Bronchial epithelial cell (primary cell): ENCODE data around the gene TOR1B. TPM values are rescaled to one million over a fixed set of nuclear protein-coding genes. Genes with fewer than 3 reads are reported as not detected.
A peak's percentile ranks its signal among the peaks of the same experiment; 100 is the strongest.

ENCODE experiments used
- DNase-seq: peaks from one replicate; pipeline ENCODE4 v3.0.0-alpha.2; 2010; ENCODE audit warnings: low read depth
- FAIRE-seq: peaks from 2 replicates; lab custom pipeline; 2011; peaks lifted over from hg19 to GRCh38; lab: Jason Lieb, UNC
- H3K27me3 ChIP-seq: 2 replicates; pipeline ENCODE4 v1.5.1; 2011; ENCODE audit warnings: low read length; ENCODE audit not compliant: control insufficient read depth, insufficient read depth
- H3K36me3 ChIP-seq: 2 replicates; pipeline ENCODE4 v1.5.1; 2011; ENCODE audit warnings: low read length; ENCODE audit not compliant: control insufficient read depth, insufficient read depth
- H3K4me3 ChIP-seq: 2 replicates; pipeline ENCODE4 v1.5.1; 2011; ENCODE audit warnings: mild to moderate bottlenecking, low read depth, low read length, control low read depth
- total RNA-seq: library from RNA; depleted of rRNA; stranded (reverse); fragments of >200 nt; gene quantifications from 2 replicates; pipeline ENCODE4 v1.2.1, GENCODE V29; 2014
- TF ChIP-seq, protein P1 (sequence below): IDR thresholded peaks from 2 replicates; pipeline ENCODE4 v1.5.1; 2011; ENCODE audit warnings: mild to moderate bottlenecking, moderate library complexity, low read length, control low read depth, inconsistent platforms; ENCODE audit not compliant: insufficient read depth, severe bottlenecking

Gene TOR1B
- total RNA-seq, 1 donor from 2014 or later, result 27.9 TPM

DNA sequence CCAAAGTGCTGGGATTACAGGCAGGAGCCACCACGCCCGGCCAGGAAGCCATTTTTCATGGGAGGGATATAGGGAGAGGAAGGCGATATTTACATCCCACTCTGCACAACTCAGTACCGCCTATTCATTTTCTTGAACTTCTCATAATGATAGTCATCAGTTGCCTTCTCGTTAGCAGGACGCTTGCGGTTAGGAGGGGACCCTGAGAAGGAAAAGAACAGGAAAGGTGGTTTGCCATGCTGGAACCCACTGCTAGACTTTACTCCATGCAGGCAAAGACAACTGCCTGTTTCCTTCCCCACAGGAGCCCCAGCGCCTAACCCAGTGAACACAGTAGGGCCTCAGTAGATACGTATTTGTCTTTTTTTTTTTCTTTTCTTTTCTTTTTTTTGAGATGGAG lies 25.1 kb downstream of the TOR1B start:
- Histone ChIP-seq H3K4me3 (no peak overlapping the region), H3K36me3 (peaks cover 14% of the 10 kb centered on the region), H3K27me3 (no peaks in the 10 kb centered on the region)
- no peak for FAIRE-seq
- TF ChIP-seq, protein P1, sequence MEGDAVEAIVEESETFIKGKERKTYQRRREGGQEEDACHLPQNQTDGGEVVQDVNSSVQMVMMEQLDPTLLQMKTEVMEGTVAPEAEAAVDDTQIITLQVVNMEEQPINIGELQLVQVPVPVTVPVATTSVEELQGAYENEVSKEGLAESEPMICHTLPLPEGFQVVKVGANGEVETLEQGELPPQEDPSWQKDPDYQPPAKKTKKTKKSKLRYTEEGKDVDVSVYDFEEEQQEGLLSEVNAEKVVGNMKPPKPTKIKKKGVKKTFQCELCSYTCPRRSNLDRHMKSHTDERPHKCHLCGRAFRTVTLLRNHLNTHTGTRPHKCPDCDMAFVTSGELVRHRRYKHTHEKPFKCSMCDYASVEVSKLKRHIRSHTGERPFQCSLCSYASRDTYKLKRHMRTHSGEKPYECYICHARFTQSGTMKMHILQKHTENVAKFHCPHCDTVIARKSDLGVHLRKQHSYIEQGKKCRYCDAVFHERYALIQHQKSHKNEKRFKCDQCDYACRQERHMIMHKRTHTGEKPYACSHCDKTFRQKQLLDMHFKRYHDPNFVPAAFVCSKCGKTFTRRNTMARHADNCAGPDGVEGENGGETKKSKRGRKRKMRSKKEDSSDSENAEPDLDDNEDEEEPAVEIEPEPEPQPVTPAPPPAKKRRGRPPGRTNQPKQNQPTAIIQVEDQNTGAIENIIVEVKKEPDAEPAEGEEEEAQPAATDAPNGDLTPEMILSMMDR, result no peak
- DNase-seq, result no peak

DNA sequence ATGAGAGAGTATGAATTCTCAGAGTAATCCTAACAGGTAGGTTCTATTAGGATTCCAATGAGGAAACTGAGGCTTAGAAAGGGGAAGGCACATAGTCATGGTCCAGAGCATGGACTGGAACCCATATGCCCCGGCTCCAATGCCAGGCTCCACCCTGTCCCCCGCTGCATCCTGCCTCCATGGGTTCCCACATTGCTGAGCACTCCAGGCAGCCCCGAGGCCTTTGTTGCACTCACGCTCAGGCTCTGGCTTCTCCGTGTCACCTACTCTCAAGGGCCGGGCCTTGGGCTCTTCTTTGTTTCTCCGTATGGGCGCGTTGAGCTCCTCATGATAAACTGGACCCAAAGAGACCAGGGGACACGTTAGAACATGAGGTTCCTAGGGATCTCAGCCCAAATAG lies 26.0 kb downstream of the TOR1B start:
- FAIRE-seq (no peak), DNase-seq (no peak)
- H3K4me3 ChIP-seq, result no peak overlapping the region
- TF ChIP-seq, protein P1, result no peak
- H3K27me3 ChIP-seq, result no peaks in the 10 kb centered on the region
- peaks cover 20% of the 10 kb centered on the region for H3K36me3 ChIP-seq

DNA sequence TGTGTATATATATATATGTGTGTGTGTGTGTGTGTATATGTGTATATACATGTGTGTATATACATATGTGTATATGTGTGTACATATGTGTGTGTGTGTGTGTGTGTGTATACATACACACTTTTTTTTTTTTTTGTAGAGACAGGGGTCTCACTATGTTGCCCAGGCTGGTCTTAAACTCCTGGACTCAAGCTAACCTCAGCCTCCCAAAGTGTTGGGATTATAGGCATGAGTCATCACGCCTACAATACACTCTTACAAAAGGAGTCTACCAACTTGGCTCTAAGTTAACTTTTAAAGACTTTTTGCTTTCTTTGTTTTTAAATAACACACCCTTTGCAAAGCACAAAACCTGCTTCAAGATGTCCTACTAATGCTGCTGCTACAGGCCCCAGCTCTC lies 30.0 kb downstream of the TOR1B start:
- DNase-seq (no peak), FAIRE-seq (no peak)
- Histone ChIP-seq H3K36me3 (peaks cover 21% of the 10 kb centered on the region), H3K4me3 (no peak overlapping the region), H3K27me3 (no peaks in the 10 kb centered on the region)
- TF ChIP-seq, protein P1, result no peak

DNA sequence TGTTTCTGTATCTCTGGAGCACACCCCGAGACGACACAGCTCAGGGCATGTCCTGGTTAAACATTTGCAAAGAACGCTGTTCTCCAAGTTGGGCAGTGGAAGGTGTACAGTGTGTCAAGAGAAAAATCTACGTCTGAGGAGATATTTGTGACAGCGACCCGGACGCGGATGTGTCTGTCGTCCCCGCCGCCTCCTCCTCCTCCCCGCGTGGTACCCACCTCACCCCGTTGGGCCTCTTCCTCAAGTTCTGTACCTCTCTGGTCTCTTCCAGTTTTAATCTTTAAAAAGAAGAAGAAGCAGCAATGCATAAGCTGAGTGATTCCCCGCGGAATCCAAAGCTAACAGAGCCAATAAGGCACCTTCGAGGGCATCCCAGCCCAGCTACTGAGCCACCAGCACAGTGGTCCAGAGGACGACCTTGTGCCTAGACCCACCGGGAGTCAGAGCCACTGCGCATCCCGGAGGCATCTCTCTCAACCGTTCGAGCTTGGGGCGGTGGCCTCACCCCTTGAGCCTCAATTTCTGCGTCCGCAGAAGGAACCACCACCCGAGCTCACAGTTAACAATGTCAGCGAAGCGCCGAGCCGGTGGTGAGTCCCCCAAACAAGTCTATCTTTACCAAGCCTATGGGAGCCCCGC lies 31.6 kb downstream of the TOR1B start:
- peak overlapping the region; percentile 93 for H3K4me3 ChIP-seq
- TF ChIP-seq, protein P1, result no peak
- DNase-seq, result peak; percentile 17
- peaks cover 13% of the 10 kb centered on the region for H3K36me3 ChIP-seq
- FAIRE-seq, result no peak
- H3K27me3 ChIP-seq, result no peaks in the 10 kb centered on the region

DNA sequence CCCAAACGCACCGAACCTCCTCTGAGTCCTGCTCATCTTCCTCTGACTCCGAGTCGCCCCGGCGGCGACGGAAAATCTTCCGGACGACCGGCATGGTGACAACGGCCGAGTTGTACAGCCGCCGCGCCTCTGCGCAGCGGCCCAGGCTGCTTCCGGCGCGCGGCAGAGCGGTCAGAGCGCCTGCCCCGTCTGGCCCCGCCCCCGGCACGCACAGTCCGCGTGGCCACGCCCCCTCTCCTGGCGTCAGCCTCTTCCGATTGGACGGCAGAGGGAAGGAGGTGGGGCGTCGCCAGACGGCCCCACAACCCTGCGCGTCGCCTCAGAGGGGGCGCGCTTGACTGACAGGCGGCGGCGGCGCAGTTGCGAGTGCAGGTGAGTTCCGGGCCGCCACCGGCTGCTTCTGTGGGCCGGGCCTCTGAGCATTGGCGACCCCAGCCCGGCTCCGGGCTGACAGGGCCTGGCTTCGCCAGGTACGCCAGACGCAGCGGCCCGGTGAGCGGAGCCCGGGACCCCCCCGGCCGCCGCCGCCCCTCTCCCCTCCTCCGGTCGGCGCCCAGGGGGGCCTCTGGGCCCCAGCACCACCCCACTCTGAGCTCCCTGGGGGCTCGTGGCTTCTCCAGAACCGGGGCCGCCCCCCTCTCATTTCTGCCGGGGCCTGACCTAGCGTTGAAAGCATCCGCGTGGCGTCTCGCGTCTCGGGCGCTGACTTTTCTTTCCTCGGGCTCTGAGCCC lies 32.3 kb downstream of the TOR1B start, which contains the start of the genes C9orf78 and USP20:
C9orf78 (minus strand) TSS at position 148 of the 732 bp plus-strand sequence; CDS start at position 94, 54 bp downstream.
USP20 (plus strand) TSS at position 331 of the 732 bp plus-strand sequence. CDS start 17,098 bp downstream, outside the sequence.
- DNase-seq, result peak; percentile 84
- no peak for FAIRE-seq
- TF ChIP-seq, protein P1, result no peak

More for the DNA sequence above, 32.3 kb downstream of the TOR1B start, which contains the start of the genes C9orf78 and USP20:
- Histone ChIP-seq H3K4me3 (peak within 1 kb of the TSS; percentile 93), H3K27me3 (no peaks in the 10 kb centered on the region), H3K36me3 (peaks cover 13% of the 10 kb centered on the region)
